NCI-H1092 (cell line): ENCODE measurements around the gene ABCA5.
A peak's percentile ranks its signal among the peaks of the same experiment; 100 is the strongest.

Experiments
- DNase-seq: peaks from one replicate; lab custom pipeline; 2025; lab: John Stamatoyannopoulos, UW

ABCA5 gene

DNA sequence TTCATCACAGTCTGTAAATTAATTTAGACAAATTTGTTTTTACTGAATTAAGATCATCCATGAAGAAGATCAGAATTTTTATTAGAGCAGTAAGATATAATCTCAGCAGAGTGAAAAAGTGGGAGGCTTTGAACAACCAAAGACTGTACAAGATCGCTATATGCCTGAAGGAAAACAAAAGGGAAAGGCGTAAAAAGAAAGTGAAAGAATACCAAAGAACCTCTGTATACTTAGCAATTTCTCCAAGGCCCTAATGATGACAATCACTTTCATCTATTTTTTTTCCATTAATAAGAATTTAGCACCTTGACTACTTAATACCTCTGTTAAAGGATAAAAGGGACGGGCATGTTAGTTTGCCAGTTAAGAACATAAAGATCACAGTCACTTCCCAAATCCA, 59.7 kb downstream of the ABCA5 start:
- no peak for DNase-seq

DNA sequence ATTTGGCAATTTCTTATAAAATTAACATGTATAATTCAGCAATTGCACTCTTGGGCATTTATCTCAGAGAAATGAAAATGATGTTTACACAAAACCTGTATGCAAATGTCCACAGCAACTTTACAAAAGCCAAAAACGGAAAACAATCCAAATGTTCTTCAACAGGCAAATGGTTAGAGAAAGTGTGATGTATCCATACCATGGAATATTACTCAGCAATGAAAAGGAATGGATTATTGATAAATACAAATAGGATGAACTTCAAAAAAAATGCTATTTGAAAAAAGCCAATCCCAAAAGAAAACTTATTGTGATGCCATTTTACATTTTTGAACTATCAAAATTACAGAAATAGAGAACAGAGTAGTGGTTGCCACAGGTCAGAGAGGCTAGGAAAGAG, 61.1 kb downstream of the ABCA5 start:
- no peak for DNase-seq

- no peak for DNase-seq
These were observed 72.7 kb downstream of the ABCA5 start for GRCh38 chr17:69254187-69254586.

- DNase-seq: no peak
These were observed 76.3 kb downstream of the ABCA5 start for GRCh38 chr17:69250641-69251040.

DNA sequence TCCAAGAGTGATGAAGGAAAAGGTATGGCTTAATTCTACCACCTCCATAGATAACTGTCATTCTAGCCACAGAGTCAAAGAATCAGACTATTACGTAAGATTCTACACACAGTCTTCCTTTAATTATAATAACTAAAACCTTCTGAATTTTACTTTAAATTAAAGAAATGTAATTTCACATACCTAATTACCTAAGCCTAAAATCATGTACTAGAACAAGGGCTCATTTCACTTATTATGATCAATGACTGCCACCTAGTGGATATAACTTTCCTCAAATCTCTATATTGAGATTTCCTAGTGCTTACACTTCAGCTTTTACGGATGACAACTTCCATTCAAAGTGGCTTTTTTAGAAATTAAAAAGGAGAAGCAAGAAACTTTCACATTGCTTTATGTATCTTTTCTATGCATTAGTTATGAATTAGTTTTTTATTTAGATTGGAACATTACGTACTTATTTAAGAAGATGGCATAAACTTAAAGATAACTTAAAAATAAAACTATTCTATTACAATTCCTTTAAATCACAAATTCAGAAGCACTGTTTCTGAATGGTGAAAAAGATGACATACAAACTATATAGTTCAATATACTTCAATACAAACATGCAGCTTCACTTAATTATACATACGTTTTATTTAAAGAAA, 80.1 kb downstream of the ABCA5 start:
- DNase-seq: peak; percentile 22

DNA sequence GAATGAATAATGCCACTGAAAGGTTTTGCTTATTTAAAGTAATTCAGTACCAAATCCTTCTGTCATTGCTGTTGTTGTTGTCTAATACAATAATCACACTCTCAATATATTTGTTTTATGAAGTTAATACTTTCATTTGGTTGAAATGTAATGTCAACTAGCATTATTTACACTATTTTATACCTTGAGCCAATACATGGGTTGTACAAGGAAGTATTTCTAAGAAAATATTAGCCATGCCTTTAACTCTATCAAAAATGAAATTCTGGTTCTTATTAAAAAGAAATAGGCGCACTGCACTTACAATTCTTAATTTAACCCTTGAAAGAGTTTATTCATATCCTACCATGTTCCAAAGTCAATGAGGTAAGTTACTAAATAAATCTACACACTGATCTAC, 80.7 kb downstream of the ABCA5 start:
- DNase-seq: no peak

DNA sequence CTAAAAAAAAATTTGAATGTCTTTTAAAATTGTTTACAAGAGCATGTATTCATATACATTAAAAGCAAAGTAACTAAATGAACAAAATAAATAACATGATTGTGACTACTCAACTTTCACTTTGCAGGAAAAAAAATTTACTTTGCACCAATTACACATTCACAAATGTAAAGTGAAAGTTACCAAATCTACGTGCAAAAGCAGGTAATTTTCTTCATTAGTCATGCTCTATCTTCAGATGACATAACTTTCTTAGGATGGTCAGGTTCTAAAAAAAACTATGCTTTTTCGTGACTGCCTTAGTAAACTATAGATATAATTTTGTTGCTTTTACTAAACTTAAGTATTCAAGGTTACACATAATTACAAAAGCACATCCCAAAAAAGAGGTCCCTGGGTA, 81.3 kb downstream of the ABCA5 start:
- no peak for DNase-seq

DNA sequence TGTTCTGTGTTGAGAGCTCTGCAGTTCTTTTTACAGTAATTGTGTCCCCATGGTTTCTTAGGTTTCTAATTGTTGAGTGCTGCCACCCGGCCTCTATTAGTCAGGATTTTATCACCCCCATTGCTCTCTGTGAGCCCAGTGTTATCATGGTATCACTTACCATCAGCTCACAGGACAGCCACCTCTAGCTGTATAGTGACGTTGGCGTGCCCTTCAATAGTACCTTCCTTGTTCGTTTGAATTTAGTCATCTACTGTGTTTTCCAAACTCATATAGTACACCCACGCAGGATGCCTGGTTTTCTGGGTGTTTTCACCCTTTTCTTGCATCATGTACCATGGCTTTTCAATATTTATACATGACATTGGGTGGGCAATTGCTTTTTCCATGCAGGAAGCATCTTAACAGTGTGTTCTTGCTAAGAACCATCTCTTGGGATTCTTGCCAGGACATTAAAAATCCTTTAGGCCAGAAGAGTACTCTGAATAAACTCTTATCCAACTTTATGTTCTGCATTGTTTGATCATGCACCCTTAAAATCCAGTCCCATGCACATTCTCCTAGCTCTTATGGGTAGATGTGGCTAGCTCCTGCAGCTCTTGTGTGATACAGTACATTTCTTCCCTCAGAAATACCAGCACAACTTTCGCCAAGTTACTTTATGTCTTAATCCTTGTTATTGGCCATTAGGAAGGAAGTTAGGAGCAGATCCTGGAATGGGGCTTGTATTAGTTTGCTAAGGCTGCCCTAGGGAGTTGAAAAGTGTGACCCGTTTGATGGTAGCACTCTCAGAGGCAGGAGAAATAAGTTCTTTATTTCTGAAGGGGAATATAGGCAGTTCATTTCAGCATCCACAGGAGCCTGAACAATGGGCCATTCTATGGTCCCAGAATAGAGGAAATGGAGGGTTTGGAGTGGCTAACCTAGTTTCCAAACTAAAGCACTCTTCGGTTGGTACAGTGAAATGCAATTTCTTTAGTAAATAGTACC, 87.0 kb downstream of the ABCA5 start:
- no peak for DNase-seq

DNA sequence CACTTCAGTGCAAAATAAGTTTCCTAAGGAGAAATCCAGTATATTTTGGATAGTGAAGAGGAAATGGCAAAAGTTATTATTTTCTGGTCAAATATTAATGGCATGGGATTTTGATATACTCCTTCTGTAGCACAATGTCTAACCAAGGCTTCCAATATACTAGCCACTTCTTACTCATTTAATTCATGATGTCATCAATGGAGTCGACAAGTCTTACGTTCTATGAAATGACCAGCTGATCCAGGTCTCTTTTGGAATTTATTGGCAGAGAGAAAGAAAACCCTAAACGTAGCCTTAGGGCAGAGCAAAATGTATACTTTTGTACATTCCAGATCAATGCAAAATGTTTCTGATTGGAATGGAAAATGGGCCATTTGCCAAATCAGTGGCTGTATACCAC, 90.0 kb downstream of the ABCA5 start:
- no peak for DNase-seq

GRCh38 chr17:69236464-69236863, 90.5 kb downstream of the ABCA5 start:
- DNase-seq: no peak

- DNase-seq: peak; percentile 38
These were observed 91.4 kb downstream of the ABCA5 start for GRCh38 chr17:69235338-69236058.

- DNase-seq: no peak
These were observed 94.3 kb downstream of the ABCA5 start for GRCh38 chr17:69232650-69233049.

- no peak for DNase-seq
These were observed 95.4 kb downstream of the ABCA5 start for GRCh38 chr17:69231521-69231920.

DNA sequence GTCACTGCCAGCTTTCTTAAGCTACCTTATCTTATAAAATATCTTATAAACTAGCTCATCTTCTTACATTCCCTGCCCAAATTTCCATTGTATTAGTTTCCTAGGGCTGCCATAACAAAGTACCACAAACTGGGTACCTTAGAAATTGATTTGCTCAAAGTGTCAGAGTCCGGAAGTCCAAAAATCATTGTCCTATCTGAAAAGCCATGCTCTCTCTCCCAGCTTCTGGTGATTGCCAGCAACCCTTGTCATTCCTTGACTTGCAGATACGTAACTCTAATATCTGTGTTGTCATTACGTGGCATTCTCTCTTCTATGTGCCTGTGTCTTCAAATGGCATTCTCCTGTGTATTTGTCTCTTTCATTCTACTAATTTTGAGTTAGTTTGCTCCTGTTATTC, 96.0 kb downstream of the ABCA5 start:
- no peak for DNase-seq

DNA sequence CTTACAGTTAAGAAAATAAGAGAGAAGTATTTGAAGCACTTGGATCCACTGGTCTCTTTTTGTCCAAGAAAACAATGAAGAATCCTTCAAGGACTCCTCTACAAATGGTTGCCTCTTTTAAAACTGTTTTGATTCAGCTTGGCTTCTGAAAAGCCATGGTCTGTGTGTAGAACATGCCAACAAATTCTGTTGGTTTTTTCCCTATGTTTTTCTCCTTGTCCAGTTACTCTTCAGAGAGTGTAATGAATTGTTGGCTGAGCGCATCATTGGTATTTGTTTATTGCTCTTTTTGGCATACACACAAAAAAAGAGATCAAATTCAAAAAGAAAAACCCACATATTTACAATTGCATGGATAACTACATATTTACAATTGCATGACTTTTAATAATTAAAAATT, 98.4 kb downstream of the ABCA5 start, which contains the start of gene ABCA10:
Gene ABCA10, minus strand, starts transcription at position 249 of the 400 bp plus-strand sequence. CDS start 3,466 bp downstream, outside the sequence.
- DNase-seq: no peak

DNA sequence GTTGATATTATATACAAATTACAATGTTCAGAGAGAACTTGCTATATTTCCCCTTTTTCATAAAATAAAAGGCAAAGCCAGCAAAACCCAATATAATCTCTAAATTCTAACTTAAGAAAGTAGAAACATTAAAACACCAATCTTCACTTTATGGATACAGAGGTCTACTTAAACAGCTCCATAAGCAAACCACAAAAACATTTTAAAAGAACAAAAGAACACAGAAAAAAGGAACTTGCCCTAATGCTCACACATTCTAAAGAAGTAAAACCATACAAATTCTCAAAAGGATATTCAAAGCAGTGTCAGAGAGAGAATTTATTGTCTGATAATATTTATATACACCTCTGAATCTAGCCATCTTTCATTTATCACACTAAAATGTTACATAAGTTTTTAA, 98.9 kb downstream of the ABCA5 start:
- DNase-seq: no peak

DNA sequence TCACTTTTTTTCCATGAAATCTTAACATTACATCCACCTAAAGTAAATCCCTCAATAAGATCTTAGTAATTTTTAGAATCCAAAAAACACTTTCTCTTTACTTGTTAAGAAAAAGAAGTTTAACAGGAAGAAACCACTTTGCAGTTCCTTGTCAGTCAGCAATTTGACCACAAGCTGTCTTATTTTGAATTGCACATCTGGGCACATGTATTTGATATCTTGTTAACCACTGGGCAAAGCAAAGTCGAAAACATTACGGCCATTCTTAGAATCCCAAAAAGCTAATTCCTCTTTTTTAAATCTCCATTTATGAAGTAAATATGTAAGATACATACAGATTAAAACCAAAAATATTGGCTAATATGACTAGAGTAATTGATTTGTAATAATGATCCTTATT, 99.4 kb downstream of the ABCA5 start:
- DNase-seq: no peak

GRCh38 chr17:69223809-69224208, 103.1 kb downstream of the ABCA5 start:
- DNase-seq: no peak

DNA sequence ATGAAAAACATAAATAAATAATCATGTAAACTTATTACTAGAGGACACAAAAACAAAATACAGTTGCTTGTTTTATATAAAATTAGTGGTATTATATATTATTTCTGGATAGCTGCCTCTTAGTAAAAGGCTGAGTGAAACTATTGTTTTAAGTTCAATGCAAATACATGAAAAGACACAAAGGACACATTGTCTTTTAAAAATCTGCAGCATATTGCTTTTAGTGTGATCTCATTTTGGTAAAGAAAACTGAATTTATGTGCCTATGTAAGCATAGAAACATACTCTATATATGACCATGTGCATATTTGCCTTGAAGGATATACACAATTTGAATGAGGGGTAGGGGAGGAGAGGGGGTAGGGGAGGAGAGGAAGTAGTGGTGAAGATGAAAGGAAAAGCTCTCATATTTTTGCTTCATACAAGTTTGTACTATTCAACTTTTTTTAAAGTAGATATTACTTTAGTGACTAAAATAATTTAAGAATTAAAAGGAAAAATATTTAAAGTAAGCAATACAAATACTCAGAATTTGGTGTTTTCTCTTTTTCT, 104.2 kb downstream of the ABCA5 start:
- no peak for DNase-seq

DNA sequence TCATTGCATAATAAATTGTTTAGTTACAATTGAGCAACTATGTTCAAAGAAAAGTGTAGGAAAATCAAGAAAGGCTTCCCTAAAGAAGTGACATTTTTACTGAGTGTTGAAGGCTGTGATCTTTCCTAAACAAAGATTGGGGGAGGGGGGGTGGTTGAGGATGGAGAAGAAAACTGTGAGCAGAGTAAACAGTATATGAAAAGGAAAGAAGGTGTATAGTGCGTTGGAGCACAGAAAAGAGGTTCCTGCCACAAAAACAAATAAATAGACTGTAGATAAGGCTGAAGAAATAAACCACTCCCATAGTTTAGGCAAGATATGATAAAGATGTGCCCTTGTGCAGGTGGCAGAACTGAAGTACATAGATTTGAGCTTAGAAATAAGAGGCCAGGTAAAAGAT, 106.8 kb downstream of the ABCA5 start:
- DNase-seq: no peak

DNA sequence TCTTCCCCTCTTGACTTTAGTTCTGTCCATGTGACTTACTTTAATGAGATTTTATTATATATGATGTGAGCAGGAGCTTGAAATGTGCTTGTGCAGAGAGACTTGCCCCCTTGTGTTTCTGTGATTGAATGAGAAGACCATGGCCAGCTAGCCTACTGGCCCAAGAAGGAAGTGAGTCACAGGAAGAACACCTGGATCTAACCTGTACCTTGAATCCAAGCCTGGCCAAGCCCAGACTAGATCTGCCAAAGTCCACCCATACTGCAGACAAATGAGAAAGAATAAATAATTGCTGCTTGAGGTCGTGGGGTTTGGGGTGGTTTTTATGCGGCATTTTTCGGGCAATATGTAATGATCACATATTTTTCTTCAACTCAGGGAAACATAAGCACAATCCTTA, 107.9 kb downstream of the ABCA5 start:
- no peak for DNase-seq
